ENCODE measurements around the gene TERB2.
"Not testable (repeated sequence)": the region's sequence is repeated elsewhere in the genome, so short reads cannot be mapped to it uniquely, and the experiment has no call there.

Gene TERB2, protein sequence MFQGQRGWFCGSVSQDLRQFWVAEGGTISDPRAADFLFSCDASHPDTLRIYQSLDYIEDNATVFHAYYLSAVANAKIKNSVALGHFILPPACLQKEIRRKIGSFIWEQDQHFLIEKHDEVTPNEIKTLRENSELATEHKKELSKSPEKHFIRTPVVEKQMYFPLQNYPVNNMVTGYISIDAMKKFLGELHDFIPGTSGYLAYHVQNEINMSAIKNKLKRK

DNA sequence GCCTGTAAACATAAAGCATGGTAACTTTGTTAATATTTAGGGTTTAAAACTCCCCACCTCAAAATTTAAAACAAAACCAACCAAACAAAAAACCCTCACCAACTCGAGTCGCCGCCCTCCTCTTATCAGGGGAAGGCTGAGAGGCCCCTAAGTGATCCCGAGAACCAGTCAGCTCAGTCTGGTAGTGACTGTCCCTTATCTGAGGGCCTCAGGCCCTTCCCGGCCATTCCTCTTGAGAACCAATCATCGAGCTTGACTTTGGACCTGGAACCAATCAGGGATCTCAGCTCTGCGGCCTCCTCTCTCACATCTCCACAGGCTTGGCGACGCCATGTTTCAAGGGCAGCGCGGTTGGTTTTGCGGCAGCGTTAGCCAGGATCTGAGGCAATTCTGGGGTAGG is at the start of gene TERB2:
TSS of gene TERB2 (plus strand) at position 300 of the 400 bp plus-strand sequence. CDS start at position 332, 32 bp downstream.
- no peak for DNase-seq (ENCODE audit: low read depth in 1 of 2, low spot score in 1 of 2)

DNA sequence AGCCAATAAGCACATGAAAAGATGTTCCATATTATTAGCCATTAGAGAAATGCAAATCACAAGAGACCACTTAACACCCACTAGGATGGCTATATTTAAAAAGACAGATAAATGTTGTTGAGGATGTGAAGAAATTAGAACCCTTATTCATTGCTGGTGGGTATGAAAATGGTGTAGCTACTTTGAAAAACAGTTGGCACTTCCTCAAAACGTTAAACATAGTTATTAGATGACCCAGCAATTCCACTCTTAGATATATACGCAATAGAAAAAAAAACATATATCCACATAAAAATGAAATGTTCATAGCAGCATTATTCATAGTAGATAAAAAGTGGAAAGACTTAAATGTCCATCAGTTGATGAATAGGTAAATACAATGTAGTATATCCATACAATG is 47.1 kb upstream of the TERB2 start:
- DNase-seq (ENCODE audit: low read depth in 1 of 2, low spot score in 1 of 2): no peak

- no peak for DNase-seq (ENCODE audit: low read depth in 1 of 2, low spot score in 1 of 2)
Observed at GRCh38 chr15:44910981-44911625, 45.4 kb upstream of the TERB2 start.

DNA sequence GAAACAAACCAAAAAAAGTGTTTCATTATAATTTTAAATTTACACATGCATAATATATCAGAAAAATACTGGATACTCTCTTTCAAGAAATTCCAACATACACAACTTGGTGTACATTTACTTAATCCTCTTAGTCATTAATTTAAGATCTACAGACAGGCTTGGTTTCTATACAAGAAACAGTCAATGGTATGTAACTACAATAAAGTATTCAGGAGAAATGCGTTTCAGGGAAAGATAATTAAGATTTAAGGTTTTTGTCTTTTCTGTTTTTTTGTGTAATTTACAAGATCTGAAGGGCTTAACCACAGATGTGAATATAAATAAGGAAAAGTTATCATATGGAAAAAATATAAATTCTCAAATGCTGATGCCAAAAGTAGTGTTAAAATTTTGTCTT is 44.3 kb upstream of the TERB2 start:
- DNase-seq (ENCODE audit: low read depth in 1 of 2, low spot score in 1 of 2): not testable (repeated sequence)

GRCh38 chr15:44912974-44913448 is 43.5 kb upstream of the TERB2 start:
- DNase-seq (ENCODE audit: low read depth in 1 of 2, low spot score in 1 of 2): not testable (repeated sequence)

DNA sequence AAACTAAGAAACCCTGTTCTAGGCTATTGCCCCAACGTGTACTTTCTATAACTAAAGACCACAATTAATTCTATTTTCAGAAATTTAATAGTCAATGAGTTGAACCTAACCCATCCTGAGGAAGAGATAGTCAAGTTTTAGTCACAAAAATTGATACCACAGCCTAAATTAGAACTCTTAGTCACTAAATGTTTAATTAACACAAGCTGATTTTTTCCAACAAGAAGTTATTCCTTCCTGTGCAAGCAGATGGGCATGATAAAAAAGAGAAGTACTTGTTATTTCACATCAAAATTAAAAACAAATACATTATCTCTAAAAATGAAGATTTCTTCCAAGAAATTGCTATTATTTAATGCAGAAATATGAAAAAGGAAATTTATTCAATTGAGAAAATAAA is 38.4 kb upstream of the TERB2 start:
- no peak for DNase-seq (ENCODE audit: low read depth in 1 of 2, low spot score in 1 of 2)

GRCh38 chr15:44928658-44929057 is 27.8 kb upstream of the TERB2 start:
- not testable (repeated sequence) for DNase-seq (ENCODE audit: low read depth in 1 of 2, low spot score in 1 of 2)

DNA sequence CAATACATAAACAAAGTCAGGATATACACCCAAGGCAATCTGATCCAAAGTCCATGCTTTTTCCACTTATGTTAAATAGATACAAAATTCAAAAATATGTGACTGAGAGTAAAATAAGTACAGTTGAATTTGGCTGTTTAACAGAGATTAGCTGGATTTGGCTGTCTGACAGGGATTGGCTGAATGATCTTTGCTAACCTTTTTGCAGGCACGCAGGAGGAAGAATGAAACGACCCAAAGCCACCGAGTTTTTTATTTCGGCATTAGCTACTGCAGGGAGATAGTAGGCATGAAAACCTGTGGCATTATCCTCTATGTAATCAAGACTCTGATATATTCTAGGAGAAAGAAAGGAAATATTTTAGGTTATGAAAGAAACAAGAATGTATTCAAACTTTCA is 26.2 kb upstream of the TERB2 start:
- DNase-seq (ENCODE audit: low read depth in 1 of 2, low spot score in 1 of 2): not testable (repeated sequence)

DNA sequence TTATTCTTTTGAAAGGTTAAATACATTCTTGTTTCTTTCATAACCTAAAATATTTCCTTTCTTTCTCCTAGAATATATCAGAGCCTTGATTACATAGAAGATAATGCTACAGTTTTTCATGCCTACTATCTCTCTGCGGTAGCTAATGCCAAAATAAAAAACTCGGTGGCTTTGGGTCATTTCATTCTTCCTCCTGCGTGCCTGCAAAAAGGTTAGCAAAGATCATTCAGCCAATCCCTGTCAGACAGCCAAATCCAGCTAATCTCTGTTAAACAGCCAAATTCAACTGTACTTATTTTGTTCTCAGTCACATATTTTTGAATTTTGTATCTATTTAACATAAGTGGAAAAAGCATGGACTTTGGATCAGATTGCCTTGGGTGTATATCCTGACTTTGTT is 1.8 kb downstream of the TERB2 start:
- DNase-seq (ENCODE audit: low read depth in 1 of 2, low spot score in 1 of 2): not testable (repeated sequence)

- no peak for DNase-seq (ENCODE audit: low read depth in 1 of 2, low spot score in 1 of 2)
Observed at GRCh38 chr15:44968475-44968874, 12.0 kb downstream of the TERB2 start.

DNA sequence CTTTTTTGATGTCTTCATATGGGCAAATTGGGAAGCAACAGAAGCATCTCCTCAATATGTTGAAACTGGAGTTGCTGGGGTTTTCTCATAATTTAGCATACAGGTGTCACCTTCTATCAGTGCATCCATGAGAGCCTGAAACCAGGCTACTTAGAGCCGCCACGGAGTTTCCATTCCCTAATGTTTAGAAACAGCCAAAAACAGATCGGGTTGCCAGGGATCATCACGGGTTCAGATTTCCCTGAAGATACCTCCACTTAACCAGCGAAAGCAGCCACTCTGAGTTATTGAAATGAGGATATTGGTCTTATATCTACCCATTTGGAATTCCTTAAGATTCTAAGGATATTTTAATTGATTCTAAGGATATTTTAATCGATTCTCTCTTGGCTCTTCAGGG is 14.5 kb downstream of the TERB2 start:
- DNase-seq (ENCODE audit: low read depth in 1 of 2, low spot score in 1 of 2): no peak

- DNase-seq (ENCODE audit: low read depth in 1 of 2, low spot score in 1 of 2): not testable (repeated sequence)
Observed at GRCh38 chr15:44976183-44976582, 19.7 kb downstream of the TERB2 start.

DNA sequence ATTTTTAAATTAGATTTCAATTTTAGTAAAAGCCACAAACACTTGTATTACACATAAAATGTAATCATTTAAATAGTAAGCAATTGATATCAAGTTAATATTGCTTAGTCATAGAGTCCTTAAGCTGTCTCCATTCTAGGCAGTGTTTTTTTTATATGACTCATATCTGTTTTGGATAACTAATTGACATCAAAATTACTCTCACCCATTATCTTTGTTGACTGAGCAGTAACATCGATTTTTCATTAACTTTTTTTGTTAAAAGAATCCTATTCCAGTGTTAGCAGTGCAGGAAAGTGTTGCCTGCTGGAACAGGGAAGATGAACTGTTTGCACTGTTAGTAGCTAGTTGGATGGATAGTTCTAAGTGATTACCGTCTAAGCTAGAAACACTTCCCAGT is 21.3 kb downstream of the TERB2 start:
- DNase-seq (ENCODE audit: low read depth in 1 of 2, low spot score in 1 of 2): not testable (repeated sequence)

GRCh38 chr15:44979617-44980339 is 23.3 kb downstream of the TERB2 start:
- DNase-seq (ENCODE audit: low read depth in 1 of 2, low spot score in 1 of 2): not testable (repeated sequence)

DNA sequence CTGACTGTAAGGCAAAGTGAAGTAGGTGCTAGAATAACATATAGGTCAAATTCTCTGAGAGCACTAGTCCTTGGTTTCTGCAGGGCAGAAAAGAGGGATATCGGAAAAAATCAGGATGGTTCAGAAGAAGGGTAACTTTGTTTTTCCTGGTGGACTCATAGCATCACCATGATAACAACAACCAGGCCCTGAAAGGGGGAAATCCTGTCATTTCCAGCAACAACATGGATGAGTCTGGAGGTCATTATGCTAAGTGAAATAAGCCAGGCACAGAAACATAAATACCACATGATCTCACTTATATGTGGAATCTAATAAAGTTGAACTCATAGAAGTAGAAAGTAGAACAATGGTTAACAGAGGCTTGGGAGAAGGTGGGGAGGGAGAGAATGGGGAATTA is 27.7 kb downstream of the TERB2 start:
- not testable (repeated sequence) for DNase-seq (ENCODE audit: low read depth in 1 of 2, low spot score in 1 of 2)

- DNase-seq (ENCODE audit: low read depth in 1 of 2, low spot score in 1 of 2): not testable (repeated sequence)
Observed at GRCh38 chr15:44986346-44987055, 30.0 kb downstream of the TERB2 start.

GRCh38 chr15:44987711-44988110 is 31.2 kb downstream of the TERB2 start:
- not testable (repeated sequence) for DNase-seq (ENCODE audit: low read depth in 1 of 2, low spot score in 1 of 2)

DNA sequence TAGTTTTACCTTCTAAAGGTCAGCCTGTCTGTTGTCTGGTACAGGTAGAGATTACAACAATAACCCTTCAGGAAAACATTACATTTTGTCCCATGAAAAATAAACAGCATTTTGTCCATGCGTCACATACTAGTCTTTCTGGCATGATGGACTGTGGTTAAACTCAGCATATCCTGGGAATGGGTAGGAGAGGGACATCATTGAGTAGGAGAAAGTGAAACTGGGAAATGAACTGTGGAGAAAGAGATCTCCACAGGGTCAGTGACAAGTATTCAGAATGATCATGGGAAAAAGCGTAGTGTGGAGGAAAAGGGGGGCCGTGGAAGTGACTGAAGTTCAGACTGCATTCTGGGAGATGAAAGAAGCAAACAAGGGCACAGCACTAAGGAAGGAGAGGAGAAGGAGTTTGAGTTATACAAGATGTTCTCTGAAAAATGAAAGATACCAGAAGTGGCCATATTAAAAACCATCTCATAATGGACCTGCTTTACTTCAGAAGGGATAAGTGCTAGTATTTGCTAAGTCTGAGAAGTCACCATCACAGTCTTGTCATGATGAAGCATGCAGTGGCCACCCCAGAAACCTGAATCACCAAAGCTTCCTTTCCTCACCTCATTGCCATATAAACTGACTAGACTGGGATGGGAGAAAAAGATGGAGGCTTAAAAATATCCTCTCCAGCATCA is 31.8 kb downstream of the TERB2 start:
- DNase-seq (ENCODE audit: low read depth in 1 of 2, low spot score in 1 of 2): not testable (repeated sequence)

DNA sequence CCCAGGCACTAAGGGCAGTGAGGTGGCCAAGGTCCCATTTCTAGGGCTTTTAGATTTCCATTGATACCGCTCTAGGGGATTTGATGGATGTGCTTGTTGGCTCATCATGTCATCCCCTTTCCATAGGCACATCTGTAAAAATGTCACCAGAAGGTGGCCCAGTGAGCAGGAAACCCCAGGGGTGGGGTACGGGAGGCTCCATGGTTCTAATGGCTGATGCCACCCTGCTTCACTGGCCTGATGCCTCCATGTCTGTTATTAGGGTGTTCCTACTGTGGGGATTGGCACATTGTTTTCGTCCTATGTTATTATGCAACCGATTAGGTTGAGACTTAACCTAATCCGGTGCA is 32.4 kb downstream of the TERB2 start:
- DNase-seq (ENCODE audit: low read depth in 1 of 2, low spot score in 1 of 2): not testable (repeated sequence)

GRCh38 chr15:44997632-44998031 is 41.1 kb downstream of the TERB2 start:
- not testable (repeated sequence) for DNase-seq (ENCODE audit: low read depth in 1 of 2, low spot score in 1 of 2)

- DNase-seq (ENCODE audit: low read depth in 1 of 2, low spot score in 1 of 2): no peak
Observed at GRCh38 chr15:44999105-44999504, 42.6 kb downstream of the TERB2 start.

Data from stimulated activated CD4-positive, alpha-beta T cell treated with anti-CD3 and anti-CD28 coated beads, Interleukin-15, amount 100 ng/mL, for 1 hour (primary cell).